WERI-Rb-1 (cell line): ENCODE data around the gene CST8.

ENCODE experiments used
- DNase-seq: peaks from one replicate; pipeline ENCODE4 v3.0.0-alpha.2; 2020
- H3K27ac ChIP-seq: fragments of 250-450 bp; sonication (Bioruptor Pico); 2 replicates; pipeline ENCODE4 v1.5.1; 2020; ENCODE audit warnings: mild to moderate bottlenecking, moderate library complexity
- H3K27me3 ChIP-seq: fragments of 250-450 bp; sonication (Bioruptor Pico); 2 replicates; pipeline ENCODE4 v1.5.1; 2021; ENCODE audit warnings: mild to moderate bottlenecking, low read depth, moderate library complexity; ENCODE audit not compliant: insufficient read depth, severe bottlenecking
- H3K36me3 ChIP-seq: fragments of 250-450 bp; sonication (Bioruptor Pico); 2 replicates; pipeline ENCODE4 v1.5.1; 2020; ENCODE audit warnings: mild to moderate bottlenecking, moderate library complexity
- H3K4me3 ChIP-seq: 2 replicates; pipeline ENCODE4 v1.5.1; 2011; ENCODE audit warnings: low read depth, mild to moderate bottlenecking, control low read depth, low read length
- H3K9me3 ChIP-seq: fragments of 250-450 bp; sonication (Bioruptor Pico); 2 replicates; pipeline ENCODE4 v1.5.1; 2021; ENCODE audit warnings: mild to moderate bottlenecking, moderate library complexity; ENCODE audit not compliant: severe bottlenecking
- CTCF ChIP-seq: IDR thresholded peaks from 2 replicates; pipeline ENCODE4 v1.5.1; 2011; ENCODE audit warnings: low read depth, mild to moderate bottlenecking, control low read depth, inconsistent platforms, low read length

The CST8 gene

DNA sequence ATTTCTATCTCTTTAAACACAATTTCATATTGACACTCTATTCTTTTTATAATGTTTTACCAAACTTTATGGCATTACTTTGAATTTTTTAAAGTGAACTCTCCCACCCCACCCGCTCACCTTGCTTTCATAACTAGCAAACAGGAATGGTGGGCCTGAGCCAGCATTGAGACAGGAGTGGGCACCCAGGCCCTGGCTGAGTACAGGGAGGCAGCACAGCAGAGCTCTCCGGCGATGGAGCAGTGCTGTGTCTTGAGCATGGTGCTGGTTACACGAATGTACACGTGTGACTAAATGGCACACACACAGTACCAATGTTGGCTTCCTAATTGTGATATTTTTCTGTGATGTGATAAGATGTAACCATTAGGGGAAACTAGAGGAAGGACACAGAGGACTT is 42.8 kb upstream of the CST8 start:
- H3K27me3 ChIP-seq: no peaks in the 10 kb centered on the region
- no peaks in the 10 kb centered on the region for H3K36me3 ChIP-seq
- DNase-seq: no peak
- H3K27ac ChIP-seq: no peak overlapping the region
- no peaks in the 10 kb centered on the region for H3K9me3 ChIP-seq
- no peak for TF ChIP-seq CTCF
- no peak overlapping the region for H3K4me3 ChIP-seq

GRCh38 chr20:23449421-23449820 is 41.5 kb upstream of the CST8 start:
- no peak overlapping the region for H3K27ac ChIP-seq
- H3K9me3 ChIP-seq: no peaks in the 10 kb centered on the region
- H3K27me3 ChIP-seq: no peaks in the 10 kb centered on the region
- no peaks in the 10 kb centered on the region for H3K36me3 ChIP-seq
- no peak for TF ChIP-seq CTCF
- no peak overlapping the region for H3K4me3 ChIP-seq
- no peak for DNase-seq

DNA sequence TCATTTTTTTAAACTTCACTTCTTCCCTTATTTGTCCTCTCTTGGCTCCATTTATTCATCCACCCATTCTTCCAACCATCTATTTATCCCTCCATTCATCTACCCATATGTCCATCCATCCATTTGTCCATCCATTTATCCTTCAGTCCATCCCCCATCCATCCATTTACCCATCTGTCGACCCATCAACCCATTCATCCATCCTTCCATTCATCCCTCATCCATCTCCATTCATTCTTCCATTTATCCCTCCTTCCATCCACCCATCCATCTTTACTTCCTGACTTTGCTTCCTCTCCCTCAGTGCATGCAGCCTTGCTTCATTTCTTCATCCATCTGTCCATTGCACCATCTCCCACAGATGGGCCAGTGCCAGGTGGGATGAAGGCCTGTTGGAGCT is 40.0 kb upstream of the CST8 start:
- Histone ChIP-seq H3K4me3 (no peak overlapping the region), H3K27ac (no peak overlapping the region), H3K27me3 (no peaks in the 10 kb centered on the region), H3K9me3 (no peaks in the 10 kb centered on the region), H3K36me3 (no peaks in the 10 kb centered on the region)
- TF ChIP-seq CTCF: no peak
- no peak for DNase-seq

GRCh38 chr20:23451956-23452487 is 38.9 kb upstream of the CST8 start:
- H3K4me3 ChIP-seq: no peak overlapping the region
- no peaks in the 10 kb centered on the region for H3K27me3 ChIP-seq
- no peaks in the 10 kb centered on the region for H3K9me3 ChIP-seq
- no peak overlapping the region for H3K27ac ChIP-seq
- no peak for DNase-seq
- H3K36me3 ChIP-seq: no peaks in the 10 kb centered on the region
- TF ChIP-seq CTCF: no peak

DNA sequence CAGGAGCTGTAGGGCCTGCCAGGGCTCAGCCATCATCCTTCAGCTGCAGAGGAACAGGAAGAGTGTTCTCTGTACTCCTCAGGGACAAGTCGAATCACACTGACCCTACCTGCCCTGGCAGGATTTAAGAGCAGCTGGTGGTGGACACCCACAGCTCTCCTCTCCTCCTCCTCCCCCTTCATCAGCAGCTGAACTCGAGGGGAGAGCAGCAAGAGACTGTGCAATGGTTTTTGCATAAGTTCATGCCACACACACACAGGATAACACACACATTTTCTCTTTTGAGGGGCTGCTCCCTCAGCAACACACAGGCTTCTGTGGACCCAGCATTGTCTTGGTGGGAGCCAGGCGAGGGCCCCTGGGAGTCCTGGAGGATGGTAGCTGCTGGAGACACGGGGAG is 38.1 kb upstream of the CST8 start, which contains the start of gene CST11:
Gene CST11 (minus strand): TSS at position 101 of the 400 bp plus-strand sequence. CDS start 65 bp downstream, at position 36.
- no peak within 1 kb of the TSS for H3K27ac ChIP-seq
- peak; percentile 32 for DNase-seq
- H3K27me3 ChIP-seq: no peaks in the 10 kb centered on the region
- H3K4me3 ChIP-seq: no peak within 1 kb of the TSS
- no peaks in the 10 kb centered on the region for H3K9me3 ChIP-seq
- no peak for TF ChIP-seq CTCF
- H3K36me3 ChIP-seq: no peaks in the 10 kb centered on the region
